ENCODE results near the gene HSPA1A.

Gene HSPA1A

DNA sequence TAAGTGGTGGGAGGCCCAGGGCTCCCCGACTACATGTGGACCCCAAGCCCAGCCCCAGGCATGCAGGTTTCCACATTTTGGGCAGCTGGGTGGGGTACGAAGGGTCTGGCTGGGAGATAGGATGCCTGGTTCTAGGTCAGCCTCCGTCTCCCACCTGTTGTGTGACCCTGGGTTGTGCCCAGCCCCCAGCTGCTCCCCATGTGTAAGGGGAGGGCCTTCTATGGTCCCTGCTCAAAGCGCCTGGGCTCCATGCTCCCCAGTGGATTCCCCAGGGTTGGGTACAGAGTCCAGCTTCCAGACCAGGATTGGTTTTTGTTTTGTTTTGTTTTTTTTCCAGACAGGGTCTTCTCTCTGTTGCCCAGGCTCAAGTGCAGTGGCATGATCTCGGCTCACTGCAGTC, 37.1 kb upstream of the HSPA1A start:
- TF ChIP-seq, protein P1, sequence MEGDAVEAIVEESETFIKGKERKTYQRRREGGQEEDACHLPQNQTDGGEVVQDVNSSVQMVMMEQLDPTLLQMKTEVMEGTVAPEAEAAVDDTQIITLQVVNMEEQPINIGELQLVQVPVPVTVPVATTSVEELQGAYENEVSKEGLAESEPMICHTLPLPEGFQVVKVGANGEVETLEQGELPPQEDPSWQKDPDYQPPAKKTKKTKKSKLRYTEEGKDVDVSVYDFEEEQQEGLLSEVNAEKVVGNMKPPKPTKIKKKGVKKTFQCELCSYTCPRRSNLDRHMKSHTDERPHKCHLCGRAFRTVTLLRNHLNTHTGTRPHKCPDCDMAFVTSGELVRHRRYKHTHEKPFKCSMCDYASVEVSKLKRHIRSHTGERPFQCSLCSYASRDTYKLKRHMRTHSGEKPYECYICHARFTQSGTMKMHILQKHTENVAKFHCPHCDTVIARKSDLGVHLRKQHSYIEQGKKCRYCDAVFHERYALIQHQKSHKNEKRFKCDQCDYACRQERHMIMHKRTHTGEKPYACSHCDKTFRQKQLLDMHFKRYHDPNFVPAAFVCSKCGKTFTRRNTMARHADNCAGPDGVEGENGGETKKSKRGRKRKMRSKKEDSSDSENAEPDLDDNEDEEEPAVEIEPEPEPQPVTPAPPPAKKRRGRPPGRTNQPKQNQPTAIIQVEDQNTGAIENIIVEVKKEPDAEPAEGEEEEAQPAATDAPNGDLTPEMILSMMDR (IDR thresholded peaks at IDR 0.05), result no peak

DNA sequence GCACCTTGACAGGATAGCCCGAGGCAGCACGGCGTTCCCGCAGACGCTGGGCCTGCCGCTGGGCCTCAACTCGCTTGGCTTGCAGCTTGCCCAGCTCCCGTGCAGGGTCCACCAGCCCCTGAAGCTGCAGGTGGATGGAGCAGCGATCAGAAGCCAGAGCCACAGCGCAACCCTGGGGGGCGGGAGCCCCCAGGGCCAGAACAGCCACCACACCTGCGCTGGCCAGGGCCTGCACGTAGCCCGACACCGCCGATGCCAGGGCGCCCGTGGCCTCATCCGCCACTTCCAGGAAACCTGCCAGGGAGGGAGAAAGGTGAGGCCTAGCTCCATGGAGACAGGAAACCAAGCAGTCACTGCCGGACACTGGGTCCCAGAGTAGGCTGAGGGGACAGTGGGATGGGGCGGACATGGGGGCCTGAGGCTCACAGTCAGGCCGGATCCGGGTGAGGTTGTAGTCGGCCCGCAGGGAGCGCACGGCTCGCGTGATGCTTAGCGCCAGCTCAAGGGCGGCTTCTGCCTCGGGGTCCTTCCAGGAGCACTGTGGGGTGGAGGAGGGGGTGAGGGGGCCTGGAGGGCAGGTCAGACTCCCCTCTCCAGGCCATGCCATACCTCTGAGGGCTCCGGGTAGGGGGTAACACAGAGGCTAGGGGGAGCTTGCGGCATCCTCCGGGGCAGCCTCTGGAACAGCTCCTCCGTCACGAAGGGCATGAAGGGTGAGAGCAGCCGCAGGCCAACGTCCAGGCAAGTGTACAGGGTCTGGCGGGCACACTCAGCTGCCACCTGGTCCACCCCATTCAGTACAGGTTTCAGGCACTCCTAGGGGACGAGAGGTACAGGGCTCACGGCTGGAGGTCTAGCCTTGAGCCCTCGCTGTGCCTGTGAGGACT, 36.1 kb upstream of the HSPA1A start:
- TF ChIP-seq, protein P1 (IDR thresholded peaks at IDR 0.05), result no peak

DNA sequence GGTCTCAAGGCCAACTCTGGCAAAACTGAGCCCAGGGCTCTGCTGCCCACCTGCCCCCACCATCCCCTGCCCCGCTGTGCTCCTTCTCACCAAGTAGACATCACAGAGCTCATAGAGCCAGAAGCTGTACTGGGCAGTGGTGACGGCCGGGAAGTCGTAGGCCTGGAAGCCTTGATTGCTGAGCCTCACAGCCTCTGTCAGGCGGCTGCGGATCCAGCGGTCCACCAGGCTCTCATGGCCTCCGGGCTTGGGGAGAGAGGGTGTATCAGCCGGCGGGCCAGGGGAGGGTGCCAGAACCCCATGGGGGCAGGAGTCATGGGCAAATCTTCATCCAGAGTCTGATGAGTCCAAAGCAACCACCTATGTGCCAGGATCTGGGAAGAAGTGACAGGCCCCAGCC, 35.4 kb upstream of the HSPA1A start:
- TF ChIP-seq, protein P1 (IDR thresholded peaks at IDR 0.05), result no peak

DNA sequence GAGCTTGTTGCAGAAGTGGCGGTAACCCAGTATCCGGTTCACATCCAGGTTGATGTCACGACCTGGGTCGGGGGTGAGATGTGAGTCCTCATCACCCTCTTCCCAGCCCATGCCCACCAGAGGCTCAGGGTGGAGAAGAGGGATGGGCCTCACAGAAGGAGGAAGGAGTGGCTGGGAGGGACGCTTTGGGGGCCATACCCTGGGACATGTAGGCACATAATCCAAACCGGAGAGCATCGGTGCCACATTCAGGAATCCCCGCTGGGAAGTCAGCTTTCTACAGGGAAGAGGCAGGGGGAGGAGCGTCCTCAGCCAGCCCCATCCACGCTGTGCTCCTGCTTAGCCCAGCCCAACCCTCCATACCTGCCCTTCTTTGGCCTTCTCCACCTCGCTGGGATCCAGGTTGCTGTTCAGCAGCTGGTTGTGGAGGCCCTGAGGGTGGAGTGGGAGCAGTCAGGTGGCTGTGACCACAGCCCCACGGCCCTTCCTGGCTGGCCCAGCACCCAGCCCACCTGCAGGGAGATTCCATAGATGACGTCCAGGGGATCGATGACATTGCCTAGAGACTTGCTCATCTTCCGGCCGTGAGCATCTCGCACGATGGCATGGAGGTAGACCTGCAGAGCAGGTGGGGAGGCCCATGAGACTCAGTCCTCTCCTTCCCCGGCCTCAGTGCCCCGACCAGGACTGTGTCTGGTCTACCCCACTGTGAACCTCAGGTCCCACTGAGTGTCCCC, 34.7 kb upstream of the HSPA1A start:
- TF ChIP-seq, protein P1 (IDR thresholded peaks at IDR 0.05), result no peak

DNA sequence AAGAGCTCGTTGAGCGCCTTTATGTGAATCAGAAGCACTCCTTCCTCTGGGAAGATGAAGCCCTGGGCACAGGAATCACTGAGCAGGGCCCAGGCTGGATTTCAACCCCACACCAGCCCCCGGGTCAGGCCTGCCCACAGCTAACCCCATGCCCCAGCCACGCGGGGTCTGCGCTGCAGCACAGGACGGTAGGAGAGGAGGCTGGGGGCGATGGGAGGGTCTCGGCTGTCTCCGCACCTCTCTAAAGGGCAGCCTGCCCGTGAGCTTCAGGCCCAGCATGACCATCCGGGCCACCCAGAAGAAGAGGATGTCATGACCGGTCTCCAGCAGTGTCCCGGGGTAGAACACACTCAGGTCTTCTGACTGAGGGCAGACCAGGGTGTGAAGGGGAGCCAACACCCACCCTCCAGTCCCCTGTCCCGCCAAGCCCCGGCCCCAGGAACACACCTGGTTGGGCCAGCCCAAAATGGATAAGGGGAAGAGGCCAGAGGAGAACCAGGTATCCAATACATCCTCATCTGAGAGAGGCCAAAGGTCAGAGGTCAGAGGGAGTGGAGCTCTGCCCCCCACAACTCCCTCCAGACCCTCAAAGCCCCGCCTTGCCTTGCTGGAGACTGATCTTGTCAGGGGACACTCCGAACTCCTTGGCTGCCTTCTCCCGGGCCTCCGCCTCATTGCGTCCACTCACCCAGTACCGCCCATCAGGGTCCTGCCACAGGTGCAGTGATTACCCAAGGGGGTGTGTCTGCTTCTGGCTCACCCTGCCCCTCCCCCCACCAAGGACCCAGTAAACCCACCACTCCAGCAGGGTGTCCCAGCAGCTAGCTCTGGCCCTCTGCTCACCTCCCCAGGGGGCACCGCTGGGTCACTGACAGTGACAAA, 33.9 kb upstream of the HSPA1A start:
- TF ChIP-seq, protein P1 (IDR thresholded peaks at IDR 0.05), result no peak

DNA sequence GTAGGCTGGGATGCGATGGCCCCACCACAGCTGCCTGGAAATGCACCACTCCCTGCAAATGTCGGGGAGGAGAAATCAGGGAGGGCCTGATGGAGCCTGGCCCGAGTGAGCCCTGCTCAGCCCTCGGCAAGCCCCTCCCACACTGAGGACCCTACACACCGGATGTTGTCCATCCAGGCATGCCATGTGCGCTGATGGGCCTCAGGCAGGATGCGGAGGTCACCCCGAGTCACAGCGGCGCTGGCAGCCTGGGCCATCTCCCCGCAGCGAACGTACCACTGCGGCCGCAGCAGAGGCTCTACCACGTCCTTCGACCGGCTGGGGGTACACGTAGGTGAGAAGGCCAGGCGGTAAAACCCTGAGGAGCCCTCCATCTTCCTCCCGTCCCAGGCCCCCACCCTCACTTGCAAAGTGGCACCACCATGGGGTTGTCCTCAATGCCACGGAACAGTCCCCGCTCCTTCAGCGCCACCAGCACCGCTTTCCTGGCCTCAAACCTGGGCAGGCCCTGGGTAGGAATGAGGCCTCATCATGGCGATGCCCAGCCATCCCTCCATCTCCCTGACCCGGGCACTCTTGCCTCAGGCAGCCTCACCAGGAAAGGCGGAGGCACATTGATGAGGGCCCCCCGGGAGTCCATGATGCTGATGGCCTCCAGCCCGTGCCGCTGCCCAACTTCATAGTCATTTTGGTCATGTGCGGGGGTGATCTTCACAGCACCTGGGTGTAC, 33.1 kb upstream of the HSPA1A start:
- TF ChIP-seq, protein P1 (IDR thresholded peaks at IDR 0.05), result no peak
